GM12865 (cell line): ENCODE data around the gene CLEC19A.

Experiments used
- DNase-seq: peaks from one replicate; pipeline ENCODE4 v3.0.0; 2010; ENCODE audit warnings: low read depth
- H3K4me3 ChIP-seq: 2 replicates; pipeline ENCODE4 v1.5.1; 2011; ENCODE audit warnings: mild to moderate bottlenecking, low read depth, low read length, control low read depth
- CTCF ChIP-seq: IDR thresholded peaks from 2 replicates; pipeline ENCODE4 v1.5.1; 2011; ENCODE audit warnings: low read length, control low read depth, low read depth, inconsistent platforms; ENCODE audit not compliant: insufficient read depth; ENCODE audit errors: missing control alignments

CLEC19A gene

GRCh38 chr16:19290860-19291259 lies 5.3 kb downstream of the CLEC19A start:
- H3K4me3 ChIP-seq: no peak overlapping the region
- no peak for TF ChIP-seq CTCF
- DNase-seq: no peak

GRCh38 chr16:19291475-19291874 lies 5.9 kb downstream of the CLEC19A start:
- no peak for TF ChIP-seq CTCF
- no peak overlapping the region for H3K4me3 ChIP-seq
- peak; percentile 5 for DNase-seq

DNA sequence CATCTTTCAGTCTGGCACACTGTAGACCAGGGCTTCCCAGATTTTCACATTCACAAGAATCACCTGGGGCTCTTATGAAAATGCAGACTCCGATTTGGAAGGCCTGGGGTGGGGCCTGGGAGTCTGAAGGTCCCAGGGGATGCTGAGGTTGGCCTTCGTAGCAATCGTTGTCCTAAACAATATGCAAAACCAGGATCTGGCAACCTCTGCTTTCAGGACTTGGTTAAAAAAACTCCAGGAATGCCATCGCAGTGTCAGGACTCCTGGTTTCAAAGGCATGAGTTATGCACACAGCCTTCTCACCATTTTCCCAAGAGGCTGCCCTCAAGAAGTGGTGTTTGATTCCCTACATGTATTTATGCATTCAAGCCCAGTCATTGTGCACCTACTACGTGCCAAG lies 6.7 kb downstream of the CLEC19A start:
- no peak for TF ChIP-seq CTCF
- no peak overlapping the region for H3K4me3 ChIP-seq
- no peak for DNase-seq

- TF ChIP-seq CTCF: no peak
- DNase-seq: peak; percentile 74
- no peak overlapping the region for H3K4me3 ChIP-seq
Measured at GRCh38 chr16:19294156-19294649, 8.7 kb downstream of the CLEC19A start.

GRCh38 chr16:19295393-19295792 lies 9.9 kb downstream of the CLEC19A start:
- peak; percentile 10 for DNase-seq
- no peak overlapping the region for H3K4me3 ChIP-seq
- no peak for TF ChIP-seq CTCF

GRCh38 chr16:19297454-19297853 lies 11.9 kb downstream of the CLEC19A start:
- DNase-seq: no peak
- H3K4me3 ChIP-seq: no peak overlapping the region
- no peak for TF ChIP-seq CTCF

GRCh38 chr16:19299565-19299964 lies 14.0 kb downstream of the CLEC19A start:
- DNase-seq: no peak
- H3K4me3 ChIP-seq: no peak overlapping the region
- TF ChIP-seq CTCF: no peak
